Hepatocyte (in vitro differentiated cells): Measurements from ENCODE around the gene FXYD1. TPM values are rescaled to one million over a fixed set of nuclear protein-coding genes. Genes with fewer than 3 reads are reported as not detected.

Experiments
- DNase-seq: peaks from one replicate; pipeline ENCODE4 v3.0.0-alpha.2; 2016; ENCODE audit warnings: low spot score
- H2AFZ ChIP-seq: fragments of 200-600 bp; sonication (generic); 2 replicates; pipeline ENCODE4 v1.6.0; 2016; ENCODE audit warnings: antibody characterized with exemption, mild to moderate bottlenecking
- H3K27ac ChIP-seq: fragments of 200-600 bp; sonication (generic); 2 replicates; pipeline ENCODE4 v1.5.1; 2016; ENCODE audit warnings: mild to moderate bottlenecking
- H3K27me3 ChIP-seq: fragments of 200-600 bp; sonication (generic); 2 replicates; pipeline ENCODE4 v1.6.1; 2016
- H3K36me3 ChIP-seq: fragments of 200-600 bp; sonication (generic); replicated peaks from 2 replicates; pipeline ENCODE4 v1.5.1; 2016; ENCODE audit warnings: low read depth; ENCODE audit not compliant: insufficient read depth
- H3K4me1 ChIP-seq: fragments of 200-600 bp; sonication (generic); 2 replicates; pipeline ENCODE4 v1.5.1; 2016; ENCODE audit warnings: mild to moderate bottlenecking, moderate library complexity; ENCODE audit not compliant: insufficient read depth
- H3K4me2 ChIP-seq: fragments of 200-600 bp; sonication (generic); 2 replicates; pipeline ENCODE4 v1.6.0; 2016
- H3K4me3 ChIP-seq: fragments of 200-600 bp; sonication (generic); 2 replicates; pipeline ENCODE4 v1.5.1; 2016; ENCODE audit warnings: mild to moderate bottlenecking
- H3K79me2 ChIP-seq: fragments of 200-600 bp; sonication (generic); 2 replicates; pipeline ENCODE4 v1.6.0; 2017; ENCODE audit warnings: mild to moderate bottlenecking
- H3K9me2 ChIP-seq: fragments of 200-600 bp; sonication (generic); replicated peaks from 2 replicates; pipeline ENCODE4 v1.6.0; 2017; ENCODE audit warnings: mild to moderate bottlenecking; ENCODE audit not compliant: insufficient read depth
- H3K9me3 ChIP-seq: fragments of 200-600 bp; sonication (generic); 2 replicates; pipeline ENCODE4 v1.5.1; 2016; ENCODE audit warnings: low read depth, mild to moderate bottlenecking
- H4K20me1 ChIP-seq: fragments of 200-600 bp; sonication (generic); 2 replicates; pipeline ENCODE4 v1.6.0; 2016; ENCODE audit warnings: mild to moderate bottlenecking; ENCODE audit not compliant: insufficient read depth, poor library complexity, severe bottlenecking
- EZH2 ChIP-seq: fragments of 200-600 bp; sonication (generic); IDR thresholded peaks from 2 replicates; pipeline ENCODE4 v1.6.1; 2016; ENCODE audit warnings: antibody characterized with exemption, mild to moderate bottlenecking, borderline replicate concordance
- EZH2phosphoT487 ChIP-seq: fragments of 200-600 bp; sonication (generic); IDR thresholded peaks from one replicate; pipeline ENCODE4 v1.6.1; 2018; ENCODE audit warnings: antibody characterized with exemption, mild to moderate bottlenecking, low read depth, moderate library complexity; ENCODE audit not compliant: unreplicated experiment, severe bottlenecking
- WGBS: methylation state at CpG from one replicate; pipeline ENCODE4 v1.1.6; 2016; ENCODE audit warnings: low lambda C conversion rate; ENCODE audit errors: missing lambda C conversion rate; 5-methylcytosine and 5-hydroxymethylcytosine counted together
- polyA plus RNA-seq: library from polyadenylated mRNA; unstranded; fragments of >200 nt; fragmentation: Nextera tagmentation; extraction: Ambion mirVana; gene quantifications from 2 replicates; pipeline ENCODE4 v1.2.1, GENCODE V29; 2016
- total RNA-seq: library from RNA; depleted of rRNA; stranded (reverse); fragments of >200 nt; gene quantifications from 2 replicates; pipeline ENCODE4 v1.2.3, GENCODE V29; 2014
- TF ChIP-seq, protein P1 (sequence below): fragments of 200-600 bp; sonication (generic); IDR thresholded peaks from 2 replicates; pipeline ENCODE4 v1.5.1; 2016; ENCODE audit warnings: antibody characterized with exemption, mild to moderate bottlenecking; ENCODE audit not compliant: poor library complexity

Gene FXYD1
- total and polyA plus RNA-seq, 2 experiments from 2014 or later, result 2.9 to 22.0 TPM

DNA sequence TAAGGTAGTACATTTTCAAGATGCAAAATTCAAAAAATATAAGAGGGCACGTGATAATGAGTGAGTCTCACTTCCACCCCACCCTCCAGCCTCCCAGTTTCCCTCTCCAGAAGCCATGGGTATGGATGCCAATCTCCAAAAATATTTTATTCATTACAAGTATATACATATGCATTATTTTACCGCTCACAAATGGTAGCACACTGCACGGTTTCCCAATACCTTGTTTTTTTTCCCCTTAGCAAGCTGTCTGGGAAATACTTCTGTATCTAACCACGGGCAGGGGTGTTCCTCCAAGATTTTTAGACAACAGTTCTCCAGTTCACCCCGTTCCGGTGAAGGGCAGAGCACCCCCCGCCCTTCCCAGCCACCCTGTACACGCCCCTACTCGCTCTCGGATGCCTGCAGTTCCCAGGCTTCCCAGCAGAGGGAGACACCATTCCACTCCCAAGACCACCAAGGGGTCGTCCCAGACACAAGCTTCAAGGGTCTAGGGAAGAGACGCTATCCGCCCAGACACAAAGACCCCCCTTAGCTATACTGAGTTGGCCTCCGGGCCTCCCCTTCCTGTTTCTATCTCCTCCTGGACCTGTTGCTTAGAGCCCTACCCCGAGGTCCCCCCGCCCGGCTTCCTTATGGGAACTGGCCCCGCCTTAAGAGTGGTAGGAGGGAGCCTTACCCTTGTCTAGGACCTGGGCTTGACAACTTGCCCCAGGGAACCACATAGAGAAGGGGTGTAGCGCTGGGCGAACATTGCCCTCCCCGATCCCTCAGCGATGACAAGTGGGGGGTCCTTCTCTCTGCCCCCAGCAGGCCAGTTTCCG, 24.1 kb upstream of the FXYD1 start:
- Histone ChIP-seq H3K9me3 (no peaks in the 10 kb centered on the region), H3K27ac (peak overlapping the region; percentile 94), H4K20me1 (no peaks in the 10 kb centered on the region), H3K4me3 (no peak overlapping the region), H3K27me3 (no peaks in the 10 kb centered on the region), H3K4me1 (peaks cover 5% of the 10 kb centered on the region), H3K36me3 (no peaks in the 10 kb centered on the region), H2AFZ (peak overlapping the region; percentile 34), H3K4me2 (peak overlapping the region; percentile 75), H3K9me2 (no peaks in the 10 kb centered on the region), H3K79me2 (peaks cover 17% of the 10 kb centered on the region)
- 23% methylated on average over 23 of the region's 23 CpGs for WGBS
- TF ChIP-seq, protein P1, sequence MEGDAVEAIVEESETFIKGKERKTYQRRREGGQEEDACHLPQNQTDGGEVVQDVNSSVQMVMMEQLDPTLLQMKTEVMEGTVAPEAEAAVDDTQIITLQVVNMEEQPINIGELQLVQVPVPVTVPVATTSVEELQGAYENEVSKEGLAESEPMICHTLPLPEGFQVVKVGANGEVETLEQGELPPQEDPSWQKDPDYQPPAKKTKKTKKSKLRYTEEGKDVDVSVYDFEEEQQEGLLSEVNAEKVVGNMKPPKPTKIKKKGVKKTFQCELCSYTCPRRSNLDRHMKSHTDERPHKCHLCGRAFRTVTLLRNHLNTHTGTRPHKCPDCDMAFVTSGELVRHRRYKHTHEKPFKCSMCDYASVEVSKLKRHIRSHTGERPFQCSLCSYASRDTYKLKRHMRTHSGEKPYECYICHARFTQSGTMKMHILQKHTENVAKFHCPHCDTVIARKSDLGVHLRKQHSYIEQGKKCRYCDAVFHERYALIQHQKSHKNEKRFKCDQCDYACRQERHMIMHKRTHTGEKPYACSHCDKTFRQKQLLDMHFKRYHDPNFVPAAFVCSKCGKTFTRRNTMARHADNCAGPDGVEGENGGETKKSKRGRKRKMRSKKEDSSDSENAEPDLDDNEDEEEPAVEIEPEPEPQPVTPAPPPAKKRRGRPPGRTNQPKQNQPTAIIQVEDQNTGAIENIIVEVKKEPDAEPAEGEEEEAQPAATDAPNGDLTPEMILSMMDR, result peak; percentile 96
- no peak for TF ChIP-seq EZH2
- peak; percentile 81 for DNase-seq

DNA sequence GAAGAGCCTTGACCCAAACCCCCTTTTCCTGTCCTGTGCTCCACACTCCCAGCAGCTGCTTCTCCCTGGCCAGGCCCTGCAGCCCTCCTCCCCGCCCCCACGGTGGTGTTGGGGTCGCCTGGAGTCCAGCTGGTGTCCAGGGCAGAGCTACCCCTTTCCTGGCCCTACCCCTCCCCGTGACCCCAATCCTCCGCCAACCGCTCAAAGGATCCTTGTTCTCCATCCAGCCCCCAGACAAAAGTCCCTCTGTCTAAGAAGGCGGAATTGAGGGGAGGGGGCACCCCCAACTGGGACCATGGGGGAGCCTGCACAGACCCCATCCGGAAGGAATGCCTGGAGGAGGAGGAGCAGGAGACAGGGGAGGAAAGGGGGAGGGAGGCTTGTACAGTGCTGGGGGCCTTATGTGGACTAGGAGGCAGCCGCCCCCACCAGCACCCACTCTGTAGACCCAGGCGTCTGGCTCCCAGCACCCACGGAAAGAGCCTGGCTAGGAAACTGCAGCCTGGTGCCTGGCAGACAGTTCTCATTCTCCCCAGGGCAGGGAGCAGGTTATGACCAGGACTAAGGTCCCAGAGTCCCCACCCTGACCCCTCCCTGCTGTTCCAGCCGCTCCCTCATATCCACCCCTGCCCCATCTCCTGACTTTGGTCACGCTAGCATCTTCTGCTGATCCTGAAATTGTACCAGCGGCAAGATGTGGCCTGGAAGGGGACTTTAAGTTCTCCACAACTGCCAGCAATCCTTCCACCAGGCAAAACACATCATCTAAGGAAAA, 23.3 kb upstream of the FXYD1 start, which contains the start of gene FXYD3:
TSS of gene FXYD3 (plus strand) at position 647 of the 775 bp plus-strand sequence. CDS start 3,554 bp downstream, outside the sequence.
- Histone ChIP-seq H3K27me3 (no peaks in the 10 kb centered on the region), H3K79me2 (peaks cover 17% of the 10 kb centered on the region), H3K36me3 (no peaks in the 10 kb centered on the region), H3K9me3 (no peaks in the 10 kb centered on the region), H2AFZ (peak within 1 kb of the TSS; percentile 34), H3K27ac (peak within 1 kb of the TSS; percentile 94), H3K4me1 (peaks cover 7% of the 10 kb centered on the region), H3K4me2 (peak within 1 kb of the TSS; percentile 75), H3K9me2 (no peaks in the 10 kb centered on the region), H4K20me1 (no peaks in the 10 kb centered on the region), H3K4me3 (peak within 1 kb of the TSS; percentile 62)
- 86% methylated on average over 8 of the region's 14 CpGs for WGBS
- no peak for TF ChIP-seq EZH2phosphoT487
- TF ChIP-seq EZH2, result no peak
- TF ChIP-seq, protein P1, result no peak
- DNase-seq, result no peak

- no peak overlapping the region for H2AFZ ChIP-seq
- peak; percentile 70 for DNase-seq
- H3K4me2 ChIP-seq, result peak overlapping the region; percentile 75
These were observed 22.4 kb upstream of the FXYD1 start for GRCh38 chr19:35116072-35116801.

More at GRCh38 chr19:35116072-35116801, 22.4 kb upstream of the FXYD1 start:
- 56% methylated on average over 13 of the region's 13 CpGs for WGBS
- H3K27me3 ChIP-seq, result no peaks in the 10 kb centered on the region
- H3K27ac ChIP-seq, result peak overlapping the region; percentile 94
- no peaks in the 10 kb centered on the region for H3K9me2 ChIP-seq
- no peaks in the 10 kb centered on the region for H3K9me3 ChIP-seq
- H3K79me2 ChIP-seq, result peaks cover 17% of the 10 kb centered on the region
- no peaks in the 10 kb centered on the region for H4K20me1 ChIP-seq
- peak overlapping the region; percentile 62 for H3K4me3 ChIP-seq
- H3K36me3 ChIP-seq, result no peaks in the 10 kb centered on the region
- peaks cover 8% of the 10 kb centered on the region for H3K4me1 ChIP-seq
- TF ChIP-seq EZH2 (no peak), EZH2phosphoT487 (no peak)
- TF ChIP-seq, protein P1, result no peak
